Prostate gland (tissue), 2 donors: Measurements from ENCODE around the gene HBD. TPM values are rescaled to one million over a fixed set of nuclear protein-coding genes. Genes with fewer than 3 reads are reported as not detected.

Experiments used
- DNase-seq: peaks from one replicate; pipeline ENCODE4 v3.0.0-alpha.2; 2019; ENCODE audit warnings: low spot score
- H3K27ac ChIP-seq, 2 donors: fragments of 200-600 bp; sonication (generic); 2 replicates each; pipeline ENCODE4 v1.5.1; 2017 to 2019
- H3K27me3 ChIP-seq: fragments of 200-600 bp; sonication (generic); replicated peaks from 2 replicates; pipeline ENCODE4 v1.5.1; 2019; ENCODE audit not compliant: insufficient read depth
- H3K36me3 ChIP-seq, 2 donors: fragments of 200-600 bp; sonication (generic); 1 replicate in 1 of 2; 2 replicates in 1 of 2; pipeline versions ENCODE4 v1.5.1 to v1.8.1; 2017 to 2019
- H3K4me1 ChIP-seq: fragments of 200-600 bp; sonication (generic); replicated peaks from 2 replicates; pipeline ENCODE4 v1.5.1; 2019
- H3K4me3 ChIP-seq, 2 donors: fragments of 200-600 bp; sonication (generic); 2 replicates each; pipeline ENCODE4 v1.5.1; 2017 to 2019
- H3K9me3 ChIP-seq: fragments of 200-600 bp; sonication (generic); 2 replicates; pipeline ENCODE4 v1.5.1; 2017
- POLR2A ChIP-seq: fragments of 450-650 bp; IDR thresholded peaks from one replicate; pipeline ENCODE4 v1.6.1; 2016; ENCODE audit warnings: antibody characterized with exemption, mild to moderate bottlenecking
- POLR2AphosphoS5 ChIP-seq: sonication (generic); formaldehyde crosslinking; IDR thresholded peaks from one replicate; pipeline ENCODE4 v1.6.1; 2017; ENCODE audit warnings: antibody characterized with exemption
- whole genome bisulfite sequencing: methylation state at CpG from one replicate; pipeline ENCODE4 v1.1.5; 2018; 5-methylcytosine and 5-hydroxymethylcytosine counted together
- intact Hi-C: fragments of 100-400 bp; cut with DNase I; formaldehyde crosslinking; loops from one replicate; pipeline ENCODE4 v1.14.2; 2022
- total RNA-seq, 2 donors: library from RNA; depleted of rRNA; stranded (reverse); fragments of >200 nt; gene quantifications; one replicate each; pipeline ENCODE4 v1.1.0, GENCODE V29; 2016
- TF ChIP-seq, protein P1 (sequence below), 4 experiments: fragments of 200-600 bp in 2 of 4; fragments of 450-650 bp in 2 of 4; sonication (generic) in 2 of 4; IDR thresholded peaks; 1 replicate in 3 of 4; 2 replicates in 1 of 4; pipeline ENCODE4 v1.5.1; 2016 to 2019; ENCODE audit warnings: antibody characterized with exemption in 4 of 4, mild to moderate bottlenecking in 2 of 4, moderate library complexity in 2 of 4

The HBD gene
- total RNA-seq, 2 donors from 2014 or later = not detected

GRCh38 chr11:5196067-5196466 is 38.2 kb downstream of the HBD start:
- DNase-seq = no peak
- no peak overlapping the region for H3K27ac ChIP-seq
- intact Hi-C loops = no loop called here
- no peak for TF ChIP-seq POLR2A
- TF ChIP-seq, protein P1, sequence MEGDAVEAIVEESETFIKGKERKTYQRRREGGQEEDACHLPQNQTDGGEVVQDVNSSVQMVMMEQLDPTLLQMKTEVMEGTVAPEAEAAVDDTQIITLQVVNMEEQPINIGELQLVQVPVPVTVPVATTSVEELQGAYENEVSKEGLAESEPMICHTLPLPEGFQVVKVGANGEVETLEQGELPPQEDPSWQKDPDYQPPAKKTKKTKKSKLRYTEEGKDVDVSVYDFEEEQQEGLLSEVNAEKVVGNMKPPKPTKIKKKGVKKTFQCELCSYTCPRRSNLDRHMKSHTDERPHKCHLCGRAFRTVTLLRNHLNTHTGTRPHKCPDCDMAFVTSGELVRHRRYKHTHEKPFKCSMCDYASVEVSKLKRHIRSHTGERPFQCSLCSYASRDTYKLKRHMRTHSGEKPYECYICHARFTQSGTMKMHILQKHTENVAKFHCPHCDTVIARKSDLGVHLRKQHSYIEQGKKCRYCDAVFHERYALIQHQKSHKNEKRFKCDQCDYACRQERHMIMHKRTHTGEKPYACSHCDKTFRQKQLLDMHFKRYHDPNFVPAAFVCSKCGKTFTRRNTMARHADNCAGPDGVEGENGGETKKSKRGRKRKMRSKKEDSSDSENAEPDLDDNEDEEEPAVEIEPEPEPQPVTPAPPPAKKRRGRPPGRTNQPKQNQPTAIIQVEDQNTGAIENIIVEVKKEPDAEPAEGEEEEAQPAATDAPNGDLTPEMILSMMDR (IDR thresholded peaks at IDR 0.05) = no peak
- TF ChIP-seq POLR2AphosphoS5 = no peak
- no peaks in the 10 kb centered on the region for H3K9me3 ChIP-seq
- no peaks in the 10 kb centered on the region for H3K4me1 ChIP-seq
- H3K4me3 ChIP-seq = no peak overlapping the region
- no peaks in the 10 kb centered on the region for H3K36me3 ChIP-seq
- H3K27me3 ChIP-seq = no peaks in the 10 kb centered on the region
- 70% methylated on average over 5 of the region's 5 CpGs for WGBS

DNA sequence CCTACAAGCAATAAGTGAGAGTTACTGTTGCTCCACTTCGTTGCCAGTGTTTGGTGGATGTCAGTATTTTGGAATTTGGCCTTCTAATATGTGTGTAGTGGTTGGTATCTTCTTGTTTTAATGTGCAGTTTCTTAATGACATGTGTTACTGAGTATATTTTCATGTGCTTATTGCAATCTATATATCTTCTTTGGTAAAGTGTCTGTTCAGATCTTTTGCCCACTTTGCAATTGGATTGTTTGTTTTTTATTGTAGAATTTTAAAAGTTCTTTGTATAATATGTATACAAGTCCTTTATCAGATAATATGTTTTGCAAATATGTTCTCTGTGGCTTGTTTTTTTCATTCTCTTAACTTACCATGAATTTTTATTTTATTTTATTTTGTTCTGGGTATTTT is 41.5 kb downstream of the HBD start:
- WGBS = 0% methylated on average over 1 of the region's 1 CpG
- H3K27ac ChIP-seq = no peak overlapping the region
- H3K36me3 ChIP-seq = no peaks in the 10 kb centered on the region
- DNase-seq = no peak
- H3K4me3 ChIP-seq = no peak overlapping the region
- H3K27me3 ChIP-seq = no peaks in the 10 kb centered on the region
- intact Hi-C loops = no loop called here
- TF ChIP-seq, protein P1 (IDR thresholded peaks at IDR 0.05) = no peak
- TF ChIP-seq POLR2AphosphoS5 = no peak
- no peak for TF ChIP-seq POLR2A
- H3K4me1 ChIP-seq = no peaks in the 10 kb centered on the region
- H3K9me3 ChIP-seq = no peaks in the 10 kb centered on the region

DNA sequence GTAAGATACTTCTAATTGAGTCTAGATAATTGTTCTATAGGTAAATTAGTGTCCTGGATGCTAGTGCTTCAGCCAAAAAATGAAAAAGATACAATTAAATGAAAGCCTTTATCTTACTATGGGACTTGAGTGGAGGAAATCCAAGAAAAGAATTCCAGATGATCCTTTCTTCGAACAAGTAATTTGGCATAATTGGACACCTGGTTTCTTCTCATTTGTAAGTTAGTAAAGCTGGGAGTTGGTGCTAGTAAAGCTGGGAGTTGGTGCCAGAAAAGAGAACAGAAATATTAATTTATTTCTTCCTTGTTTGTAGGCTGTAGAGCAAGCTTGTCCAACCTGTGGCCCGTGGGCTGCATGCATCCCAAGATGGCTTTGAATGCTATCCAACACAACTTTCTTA is 46.1 kb downstream of the HBD start:
- Histone ChIP-seq H3K27ac (no peak overlapping the region), H3K4me3 (no peak overlapping the region), H3K9me3 (no peaks in the 10 kb centered on the region), H3K27me3 (no peaks in the 10 kb centered on the region), H3K36me3 (no peaks in the 10 kb centered on the region), H3K4me1 (no peaks in the 10 kb centered on the region)
- TF ChIP-seq, protein P1 (IDR thresholded peaks at IDR 0.05) = no peak
- TF ChIP-seq POLR2A (no peak), POLR2AphosphoS5 (no peak)
- intact Hi-C loops = no loop called here
- 86% methylated on average over 2 of the region's 2 CpGs for WGBS
- DNase-seq = no peak

Other genes with a start within 250 kb of the HBD start
- gene OR51L1, start 239.6 kb downstream of the HBD start, total RNA-seq = not detected
- gene OR52J3, start 188.0 kb downstream of the HBD start, total RNA-seq = not detected
- not detected for gene OR52E2, start 174.9 kb downstream of the HBD start, total RNA-seq
- gene OR52E1, start 164.9 kb downstream of the HBD start, total RNA-seq = not detected
- gene OR52A5, start 96.1 kb downstream of the HBD start, total RNA-seq = not detected
- gene OR52A1, start 79.7 kb downstream of the HBD start, total RNA-seq = under 1 TPM in 1 of 2 donors, not detected in 1; 0.17 TPM
- gene OR51V1, start 33.8 kb downstream of the HBD start, total RNA-seq = not detected
- 10 to 100 TPM in 1 of 2 donors, 1 to 10 TPM in 1; 9.5 to 15.7 TPM for gene HBB, start 7.4 kb downstream of the HBD start, total RNA-seq
- not detected for gene HBG1, start 15.4 kb upstream of the HBD start, total RNA-seq
- gene HBG2, start 20.3 kb upstream of the HBD start, total RNA-seq = not detected
- not detected for gene HBE1, start 35.5 kb upstream of the HBD start, total RNA-seq
- gene OR51B4, start 67.5 kb upstream of the HBD start, total RNA-seq = not detected
- gene OR51B2, start 89.8 kb upstream of the HBD start, total RNA-seq = not detected
- gene OR51B5, start 109.0 kb upstream of the HBD start, total RNA-seq = 1 to 10 TPM in 1 of 2 donors, under 1 TPM in 1; 0.23 to 2.5 TPM
- gene OR51B6, start 117.0 kb upstream of the HBD start, total RNA-seq = not detected
- under 1 TPM in 1 of 2 donors, not detected in 1; 0.91 TPM for gene OR51M1, start 149.3 kb upstream of the HBD start, total RNA-seq
- gene OR51Q1, start 187.6 kb upstream of the HBD start, total RNA-seq = not detected
- gene OR51I1, start 207.0 kb upstream of the HBD start, total RNA-seq = 1 to 10 TPM in 1 of 2 donors, not detected in 1; 1.1 TPM
- gene OR51I2, start 214.8 kb upstream of the HBD start, total RNA-seq = not detected